Measurements from ENCODE around the gene MPP4. TPM values are rescaled to one million over a fixed set of nuclear protein-coding genes. Genes with fewer than 3 reads are reported as not detected.

Gene MPP4
- polyA plus RNA-seq, 1 donor: 0.47 TPM

GRCh38 chr2:201622306-201622970, 76.0 kb downstream of the MPP4 start:
- DNase-seq: no peak

- no peak for DNase-seq
Measured at GRCh38 chr2:201621293-201621999, 77.0 kb downstream of the MPP4 start.

GRCh38 chr2:201618744-201619662, 79.4 kb downstream of the MPP4 start:
- peak; percentile 75 for DNase-seq

GRCh38 chr2:201608021-201608420, 90.4 kb downstream of the MPP4 start:
- no peak for DNase-seq

- no peak for DNase-seq
Measured at GRCh38 chr2:201607568-201607967, 90.9 kb downstream of the MPP4 start.

GRCh38 chr2:201600906-201601305, 97.5 kb downstream of the MPP4 start:
- no peak for DNase-seq

GRCh38 chr2:201597397-201597796, 101.0 kb downstream of the MPP4 start:
- DNase-seq: no peak

Other genes starting within 250 kb of the MPP4 start
- 48.8 TPM for gene TRAK2, start 247.2 kb downstream of the MPP4 start, polyA plus RNA-seq (ENCODE audit: insufficient read length)
- gene STRADB, start 246.9 kb downstream of the MPP4 start, polyA plus RNA-seq (ENCODE audit: insufficient read length): 103 TPM
- gene TMEM237, start 55.1 kb downstream of the MPP4 start, polyA plus RNA-seq (ENCODE audit: insufficient read length): 70.4 TPM
- 38.5 TPM for gene ALS2, start 82.3 kb upstream of the MPP4 start, polyA plus RNA-seq (ENCODE audit: insufficient read length)
- 1.4 TPM for gene CDK15, start 107.9 kb upstream of the MPP4 start, polyA plus RNA-seq (ENCODE audit: insufficient read length)

All from left kidney (tissue), 2 donors.